Measurements from ENCODE around the gene RAB3C. TPM values are rescaled to one million over a fixed set of nuclear protein-coding genes. Genes with fewer than 3 reads are reported as not detected.

Gene RAB3C
- total RNA-seq, 3 donors from 2014 or later, result 0.29 to 6.1 (median 2.6) TPM

GRCh38 chr5:58816181-58816731 lies 233.4 kb downstream of the RAB3C start:
- no peaks in the 10 kb centered on the region for H3K36me3 ChIP-seq
- H3K9me3 ChIP-seq, result no peaks in the 10 kb centered on the region
- H3K4me3 ChIP-seq, result no peak overlapping the region
- intact Hi-C loops (cut with DNase I; ENCODE audit: low total_unique reads), result no loop called here
- H3K27me3 ChIP-seq, result no peaks in the 10 kb centered on the region
- H3K27ac ChIP-seq, result no peak overlapping the region
- no peaks in the 10 kb centered on the region for H3K4me1 ChIP-seq
- no peak for TF ChIP-seq CTCF (IDR thresholded peaks at IDR 0.05)
- no peak for TF ChIP-seq POLR2A (IDR thresholded peaks at IDR 0.05)
- no peak for TF ChIP-seq POLR2AphosphoS5 (IDR thresholded peaks at IDR 0.05)
- DNase-seq (ENCODE audit: low spot score in 2 of 2), result no peak

- H3K27ac ChIP-seq, result no peak overlapping the region
- TF ChIP-seq POLR2A (IDR thresholded peaks at IDR 0.05) (no peak), POLR2AphosphoS5 (IDR thresholded peaks at IDR 0.05) (no peak), CTCF (IDR thresholded peaks at IDR 0.05) (no peak)
- H3K4me1 ChIP-seq, result no peaks in the 10 kb centered on the region
- DNase-seq (ENCODE audit: low spot score in 2 of 2), result no peak
- no peaks in the 10 kb centered on the region for H3K27me3 ChIP-seq
- no peaks in the 10 kb centered on the region for H3K9me3 ChIP-seq
- H3K4me3 ChIP-seq, result no peak overlapping the region
- intact Hi-C loops (cut with DNase I; ENCODE audit: low total_unique reads), result no loop called here
- H3K36me3 ChIP-seq, result no peaks in the 10 kb centered on the region
These were observed 235.6 kb downstream of the RAB3C start for GRCh38 chr5:58818465-58818864.

- intact Hi-C loops (cut with DNase I; ENCODE audit: low total_unique reads), result no loop called here
- no peak for TF ChIP-seq POLR2AphosphoS5 (IDR thresholded peaks at IDR 0.05)
- no peak for TF ChIP-seq POLR2A (IDR thresholded peaks at IDR 0.05)
- TF ChIP-seq CTCF (IDR thresholded peaks at IDR 0.05), result no peak
- Histone ChIP-seq H3K4me1 (no peaks in the 10 kb centered on the region), H3K27me3 (no peaks in the 10 kb centered on the region), H3K27ac (no peak overlapping the region), H3K4me3 (no peak overlapping the region), H3K9me3 (no peaks in the 10 kb centered on the region), H3K36me3 (no peaks in the 10 kb centered on the region)
- no peak for DNase-seq (ENCODE audit: low spot score in 2 of 2)
These were observed 242.6 kb downstream of the RAB3C start for GRCh38 chr5:58825441-58825840.

- Histone ChIP-seq H3K36me3 (no peaks in the 10 kb centered on the region), H3K27me3 (no peaks in the 10 kb centered on the region), H3K4me3 (no peak overlapping the region), H3K27ac (no peak overlapping the region), H3K9me3 (no peaks in the 10 kb centered on the region), H3K4me1 (no peaks in the 10 kb centered on the region)
- DNase-seq (ENCODE audit: low spot score in 2 of 2), result no peak
- intact Hi-C loops (cut with DNase I; ENCODE audit: low total_unique reads), result no loop called here
- TF ChIP-seq POLR2A (IDR thresholded peaks at IDR 0.05) (no peak), CTCF (IDR thresholded peaks at IDR 0.05) (no peak), POLR2AphosphoS5 (IDR thresholded peaks at IDR 0.05) (no peak)
These were observed 243.0 kb downstream of the RAB3C start for GRCh38 chr5:58825899-58826298.

GRCh38 chr5:58827463-58827862 lies 244.6 kb downstream of the RAB3C start:
- Histone ChIP-seq H3K27me3 (no peaks in the 10 kb centered on the region), H3K4me1 (no peaks in the 10 kb centered on the region), H3K36me3 (no peaks in the 10 kb centered on the region), H3K9me3 (no peaks in the 10 kb centered on the region), H3K27ac (no peak overlapping the region), H3K4me3 (no peak overlapping the region)
- intact Hi-C loops (cut with DNase I; ENCODE audit: low total_unique reads), result no loop called here
- TF ChIP-seq POLR2A (IDR thresholded peaks at IDR 0.05) (no peak), POLR2AphosphoS5 (IDR thresholded peaks at IDR 0.05) (no peak), CTCF (IDR thresholded peaks at IDR 0.05) (no peak)
- no peak for DNase-seq (ENCODE audit: low spot score in 2 of 2)

All from breast epithelium (tissue), 4 donors.